Measurements from ENCODE around the gene HS6ST1. TPM values are rescaled to one million over a fixed set of nuclear protein-coding genes. Genes with fewer than 3 reads are reported as not detected.

HS6ST1 gene
- total and polyA plus RNA-seq, 9 donors: 12.9 to 62.5 (median 45.3) TPM

GRCh38 chr2:128241896-128242295 lies 76.8 kb downstream of the HS6ST1 start:
- H3K4me1 ChIP-seq (ENCODE audit: insufficient read depth): no peaks in the 10 kb centered on the region
- no peaks in the 10 kb centered on the region for H3K36me3 ChIP-seq
- DNase-seq: no peak
- TF ChIP-seq EP300 (IDR thresholded peaks at IDR 0.05) (no peak), POLR2A (IDR thresholded peaks at IDR 0.05) (no peak), CTCF (IDR thresholded peaks at IDR 0.05) (no peak)
- no peaks in the 10 kb centered on the region for H3K9me3 ChIP-seq
- H3K27me3 ChIP-seq: no peaks in the 10 kb centered on the region
- intact Hi-C loops (cut with DNase I): no loop called here
- H3K4me3 ChIP-seq: no peak overlapping the region
- no peak overlapping the region for H3K27ac ChIP-seq
- WGBS, 3 donors: 67 to 81% (median 72%) methylated on average over 3 of the region's 3 CpGs

GRCh38 chr2:128237911-128238697 lies 80.6 kb downstream of the HS6ST1 start:
- 71 to 94% (median 88%) methylated on average over 8 of the region's 8 CpGs for WGBS, 3 donors
- intact Hi-C loops (cut with DNase I): loop anchor here in 1 of 4 donors (10.0 kb wide), 1 partner anchor 173 kb away; no protein-coding TSS in a partner anchor
- Histone ChIP-seq H3K27ac (no peak overlapping the region), H3K4me1 (ENCODE audit: insufficient read depth) (no peaks in the 10 kb centered on the region), H3K36me3 (no peaks in the 10 kb centered on the region), H3K4me3 (no peak overlapping the region), H3K9me3 (no peaks in the 10 kb centered on the region), H3K27me3 (no peaks in the 10 kb centered on the region)
- TF ChIP-seq EP300 (IDR thresholded peaks at IDR 0.05): no peak
- TF ChIP-seq POLR2A (IDR thresholded peaks at IDR 0.05): no peak
- DNase-seq: no peak

GRCh38 chr2:128237081-128237534 lies 81.6 kb downstream of the HS6ST1 start:
- H3K9me3 ChIP-seq: no peaks in the 10 kb centered on the region
- no peaks in the 10 kb centered on the region for H3K4me1 ChIP-seq (ENCODE audit: insufficient read depth)
- H3K4me3 ChIP-seq: no peak overlapping the region
- TF ChIP-seq CTCF (IDR thresholded peaks at IDR 0.05) (no peak), POLR2A (IDR thresholded peaks at IDR 0.05) (no peak), EP300 (IDR thresholded peaks at IDR 0.05) (no peak)
- no peaks in the 10 kb centered on the region for H3K27me3 ChIP-seq
- DNase-seq: no peak
- 68 to 78% (median 75%) methylated on average over 2 of the region's 2 CpGs for WGBS, 3 donors
- no peak overlapping the region for H3K27ac ChIP-seq
- no peaks in the 10 kb centered on the region for H3K36me3 ChIP-seq
- intact Hi-C loops (cut with DNase I): loop anchor here in 1 of 4 donors (10.0 kb wide), 1 partner anchor 172 kb away; no protein-coding TSS in a partner anchor

- Histone ChIP-seq H3K27me3 (no peaks in the 10 kb centered on the region), H3K9me3 (no peaks in the 10 kb centered on the region), H3K4me3 (no peak overlapping the region), H3K27ac (no peak overlapping the region), H3K36me3 (no peaks in the 10 kb centered on the region), H3K4me1 (ENCODE audit: insufficient read depth) (no peaks in the 10 kb centered on the region)
- WGBS, 3 donors: 81 to 89% (median 81%) methylated on average over 8 of the region's 8 CpGs
- intact Hi-C loops (cut with DNase I): loop anchor here in 1 of 4 donors (10.0 kb wide), 1 partner anchor 172 kb away; no protein-coding TSS in a partner anchor
- TF ChIP-seq EP300 (IDR thresholded peaks at IDR 0.05) (no peak), CTCF (IDR thresholded peaks at IDR 0.05) (no peak), POLR2A (IDR thresholded peaks at IDR 0.05) (no peak)
- no peak for DNase-seq
Measured at GRCh38 chr2:128236491-128237035, 82.1 kb downstream of the HS6ST1 start.
